Measurements from ENCODE around the gene APPBP2.
"Not testable (repeated sequence)": the region's sequence is repeated elsewhere in the genome, so short reads cannot be mapped to it uniquely, and the experiment has no call there.

APPBP2 gene

DNA sequence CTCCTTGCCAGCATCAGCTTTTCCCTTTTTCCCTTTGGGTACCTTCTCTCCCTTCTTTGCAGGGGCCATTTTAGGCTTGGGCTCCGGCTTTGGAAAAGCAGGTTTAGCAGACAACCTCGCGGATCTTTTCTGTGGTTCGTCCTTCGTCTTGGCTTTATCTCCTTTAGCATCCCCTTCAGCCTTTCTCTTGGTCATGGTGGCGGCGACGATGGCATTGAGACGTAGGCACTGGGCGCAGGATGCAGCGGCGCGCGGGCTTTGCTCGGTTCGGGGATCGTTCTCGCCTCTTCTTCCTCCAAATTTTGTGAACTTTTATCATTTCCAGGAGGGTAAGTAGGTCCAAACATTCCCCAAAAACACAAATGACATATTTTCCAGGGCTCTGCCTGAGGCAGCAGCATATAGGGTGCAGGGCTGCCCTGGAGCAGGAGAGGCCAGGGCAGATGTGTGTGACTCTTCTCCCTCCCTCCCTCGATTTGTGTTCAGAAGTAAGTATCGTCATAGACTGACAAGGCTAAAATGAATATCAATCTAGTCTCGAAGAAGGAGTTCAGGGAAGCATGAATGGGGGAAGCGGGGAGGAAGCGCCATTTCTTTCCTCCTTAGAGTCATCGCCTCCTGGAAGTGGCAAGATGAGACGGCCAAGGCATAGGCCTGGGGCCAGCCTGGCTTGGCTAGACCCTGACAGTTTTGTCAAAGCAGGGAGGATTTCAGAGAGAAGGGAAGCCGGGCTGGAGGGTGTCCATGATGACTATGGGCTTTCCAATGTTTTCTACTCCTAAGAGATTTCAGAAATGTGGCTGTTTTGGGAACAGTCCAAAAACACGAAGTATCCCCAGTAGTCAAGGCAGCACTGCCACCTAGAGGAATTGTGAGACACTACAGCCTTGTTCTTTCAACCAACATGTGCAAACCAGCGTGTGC lies 90.5 kb downstream of the APPBP2 start:
- no peak for DNase-seq (ENCODE audit: low read depth, low spot score)

- DNase-seq (ENCODE audit: low read depth, low spot score), result not testable (repeated sequence)
Measured at GRCh38 chr17:60433021-60433997, 92.7 kb downstream of the APPBP2 start.

- DNase-seq (ENCODE audit: low read depth, low spot score), result not testable (repeated sequence)
Measured at GRCh38 chr17:60430561-60430960, 95.5 kb downstream of the APPBP2 start.

DNA sequence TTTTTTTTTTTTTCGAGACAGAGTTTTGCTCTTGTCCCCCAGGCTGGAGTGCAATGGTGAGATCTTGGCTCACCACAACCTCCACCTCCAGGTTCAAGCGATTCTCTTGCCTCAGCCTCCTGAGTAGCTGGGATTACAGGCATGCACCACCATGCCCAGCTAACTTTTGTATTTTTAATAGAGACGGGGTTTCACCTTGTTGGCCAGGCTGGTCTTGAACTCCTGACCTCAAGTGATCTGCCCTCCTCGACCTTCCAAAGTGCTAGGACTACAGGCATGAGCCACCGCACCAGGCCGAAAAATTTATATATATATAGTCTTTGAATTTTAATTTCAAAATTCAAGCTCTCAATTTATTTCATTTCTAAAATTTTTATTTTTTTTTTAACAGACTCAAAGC lies 97.6 kb downstream of the APPBP2 start:
- DNase-seq (ENCODE audit: low read depth, low spot score), result not testable (repeated sequence)

- DNase-seq (ENCODE audit: low read depth, low spot score), result no peak
Measured at GRCh38 chr17:60426596-60426995, 99.4 kb downstream of the APPBP2 start.

GRCh38 chr17:60425626-60426025 lies 100.4 kb downstream of the APPBP2 start:
- no peak for DNase-seq (ENCODE audit: low read depth, low spot score)

DNA sequence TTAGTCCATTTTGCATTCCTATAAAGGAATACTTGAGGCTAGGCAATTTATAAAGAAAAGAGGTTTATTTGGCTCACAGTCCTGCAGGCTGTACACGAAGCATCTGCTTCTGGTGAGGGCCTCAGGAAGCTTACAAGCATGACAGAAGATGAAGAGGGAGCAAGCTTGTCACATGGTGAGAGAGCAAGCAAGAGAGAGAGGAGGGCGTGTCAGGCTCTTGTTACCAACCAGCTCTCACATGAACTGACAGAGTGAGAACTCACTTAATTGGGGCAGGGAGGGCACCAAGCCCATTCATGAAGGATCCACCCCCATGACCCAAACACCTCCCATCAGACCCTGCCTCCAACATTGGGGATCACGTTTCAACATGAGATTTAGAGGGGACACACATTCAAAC lies 102.2 kb downstream of the APPBP2 start:
- no peak for DNase-seq (ENCODE audit: low read depth, low spot score)

- DNase-seq (ENCODE audit: low read depth, low spot score), result no peak
Measured at GRCh38 chr17:60422162-60422665, 103.8 kb downstream of the APPBP2 start, which contains the start of gene CHCT1. Gene CHCT1, plus strand, starts transcription at chr17:60422489. Its CDS starts 104 bp downstream, at chr17:60422593.

DNA sequence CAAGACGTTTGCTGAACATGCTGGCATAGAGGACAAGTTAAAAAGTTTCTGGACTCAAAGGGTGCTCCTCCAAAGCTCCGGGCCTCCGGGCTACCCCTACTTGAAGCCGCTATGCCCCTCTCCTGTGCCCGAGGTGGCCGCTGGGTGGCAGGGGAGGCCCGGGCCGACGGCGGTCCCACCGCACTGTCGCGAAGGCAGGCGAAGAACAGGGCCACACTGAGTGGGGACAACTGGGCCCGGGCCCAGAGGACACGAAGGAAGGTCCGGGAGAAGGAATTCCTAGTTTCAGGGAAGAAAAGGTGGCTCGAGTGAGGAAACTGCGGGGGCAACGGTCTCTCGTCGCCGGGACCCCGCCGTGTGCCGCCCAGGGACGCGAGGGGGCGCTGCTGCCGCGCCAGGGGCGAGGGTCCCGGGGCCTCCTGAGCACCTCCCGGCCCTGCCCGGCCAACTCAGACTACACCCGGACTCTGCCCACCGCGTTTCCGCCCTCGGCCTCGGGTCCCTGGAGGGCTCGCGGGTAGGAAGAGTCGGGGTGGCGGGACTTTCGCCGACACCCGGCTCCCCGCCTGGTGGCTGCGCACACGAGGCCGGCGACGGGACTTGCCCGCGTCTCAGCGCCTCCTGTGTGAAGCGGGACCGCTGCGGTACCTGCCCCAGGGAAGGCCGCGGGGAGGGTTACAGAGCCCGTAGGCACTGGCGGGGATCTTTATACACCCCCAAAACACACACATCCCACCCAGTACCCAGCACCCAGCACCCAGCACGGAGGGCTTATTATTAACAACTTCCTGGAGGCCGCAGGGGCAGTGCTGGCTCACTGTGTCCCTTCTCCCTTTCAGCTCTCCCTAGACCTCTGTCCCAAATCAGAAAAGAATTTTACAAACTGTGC lies 104.5 kb downstream of the APPBP2 start:
- no peak for DNase-seq (ENCODE audit: low read depth, low spot score)

DNA sequence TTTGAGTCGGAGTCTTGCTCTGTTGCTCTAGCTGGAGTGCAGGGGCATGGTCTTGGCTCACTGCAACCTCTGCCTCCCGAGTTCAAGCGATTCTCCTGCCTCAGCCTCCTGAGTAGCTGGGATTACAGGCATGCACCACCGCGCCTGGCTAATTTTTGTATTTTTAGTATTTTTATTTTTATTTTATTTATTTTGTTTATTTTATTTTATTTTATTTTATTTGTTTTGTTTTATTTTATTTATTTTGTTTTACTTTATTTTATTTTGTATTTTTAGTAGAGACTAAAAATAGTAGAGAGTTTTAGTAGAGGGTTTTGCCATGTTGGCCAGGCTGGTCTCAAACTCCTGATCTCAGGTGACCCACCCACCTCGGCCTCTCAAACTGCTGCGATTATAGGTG lies 106.2 kb downstream of the APPBP2 start:
- DNase-seq (ENCODE audit: low read depth, low spot score), result not testable (repeated sequence)

- DNase-seq (ENCODE audit: low read depth, low spot score), result not testable (repeated sequence)
Measured at GRCh38 chr17:60419003-60419402, 107.0 kb downstream of the APPBP2 start.

- DNase-seq (ENCODE audit: low read depth, low spot score), result no peak
Measured at GRCh38 chr17:60416368-60416925, 109.6 kb downstream of the APPBP2 start.

DNA sequence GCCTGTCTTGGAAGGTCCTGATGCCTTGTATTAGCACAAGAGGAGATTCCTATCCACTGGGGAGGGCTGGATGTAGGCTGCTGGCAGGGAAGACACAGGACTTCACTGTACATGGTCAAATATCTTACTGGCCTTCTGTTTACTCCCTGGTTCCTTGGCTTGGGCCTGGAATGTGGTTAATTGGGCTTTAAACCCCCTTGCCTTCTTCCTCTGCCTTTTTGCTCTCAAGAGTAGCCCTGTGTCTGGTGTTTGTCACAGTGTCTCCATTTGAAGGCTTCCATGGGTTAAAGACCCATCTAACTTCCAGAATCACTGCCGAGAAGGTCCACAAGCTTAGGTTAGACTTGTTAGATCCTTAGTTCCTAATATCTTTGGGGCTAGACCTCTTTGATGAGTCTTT lies 110.9 kb downstream of the APPBP2 start:
- DNase-seq (ENCODE audit: low read depth, low spot score), result no peak

DNA sequence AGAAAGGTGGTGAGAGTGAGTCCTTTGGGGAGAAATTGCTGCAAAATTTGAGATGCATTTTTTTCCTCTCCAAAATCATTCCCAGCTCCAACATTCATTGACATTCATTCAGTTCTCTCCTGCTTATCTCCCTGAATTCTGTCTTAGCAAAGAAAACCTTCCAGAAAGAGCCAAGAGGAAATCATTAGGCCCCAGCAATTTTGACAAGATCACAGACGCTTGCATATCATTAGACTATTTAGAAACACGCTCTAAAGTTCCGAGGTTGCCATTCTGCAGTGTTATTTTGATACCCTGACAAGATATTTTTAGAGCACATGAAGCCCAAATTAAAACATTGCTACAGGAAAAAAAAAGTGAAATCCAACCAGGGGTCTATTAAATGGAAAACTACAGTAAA lies 113.3 kb downstream of the APPBP2 start:
- no peak for DNase-seq (ENCODE audit: low read depth, low spot score)

DNA sequence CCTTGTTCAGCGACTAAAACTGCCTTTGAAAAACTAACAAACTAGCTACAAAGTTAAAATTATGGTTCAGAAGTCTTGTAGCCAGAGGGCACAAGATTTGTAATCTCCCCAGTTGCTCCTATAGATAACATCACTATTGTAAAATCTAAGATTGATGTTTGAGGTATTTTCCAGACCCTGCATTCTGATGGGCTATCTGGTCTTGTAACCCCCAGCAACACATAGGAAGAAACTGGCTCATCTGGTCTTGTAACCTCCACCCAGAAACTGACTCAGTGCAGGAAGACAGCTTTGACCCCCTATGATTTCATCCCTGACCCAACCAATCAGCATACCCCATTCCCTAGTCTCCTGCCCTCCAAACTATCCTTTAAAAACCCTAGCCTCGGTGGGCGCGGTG lies 116.0 kb downstream of the APPBP2 start:
- DNase-seq (ENCODE audit: low read depth, low spot score), result no peak

- no peak for DNase-seq (ENCODE audit: low read depth, low spot score)
Measured at GRCh38 chr17:60406887-60407286, 119.2 kb downstream of the APPBP2 start.

GRCh38 chr17:60403962-60404361 lies 122.1 kb downstream of the APPBP2 start:
- DNase-seq (ENCODE audit: low read depth, low spot score), result no peak

- no peak for DNase-seq (ENCODE audit: low read depth, low spot score)
Measured at GRCh38 chr17:60403523-60403810, 122.6 kb downstream of the APPBP2 start.

DNA sequence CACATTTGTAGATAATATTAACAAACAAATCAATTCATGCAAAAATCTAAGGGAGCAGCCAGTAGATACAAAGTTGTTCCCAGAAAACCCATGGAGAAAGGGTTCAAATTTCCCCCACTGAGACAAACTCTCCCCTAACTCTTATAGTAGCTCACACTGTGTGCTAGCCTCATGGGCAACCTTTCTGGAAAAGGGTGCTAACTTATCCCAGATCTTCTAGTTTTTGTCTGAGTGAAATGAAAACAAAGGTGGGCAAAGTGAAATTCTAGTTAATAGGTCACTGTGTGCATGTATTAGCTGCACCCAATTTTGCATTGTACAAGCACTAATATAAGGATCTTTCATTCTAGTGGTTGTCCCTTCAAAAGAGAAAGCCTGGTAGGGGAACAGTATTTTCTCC lies 124.2 kb downstream of the APPBP2 start:
- no peak for DNase-seq (ENCODE audit: low read depth, low spot score)

GRCh38 chr17:60398227-60398959 lies 127.6 kb downstream of the APPBP2 start:
- no peak for DNase-seq (ENCODE audit: low read depth, low spot score)
